ENCODE results near the gene WDR5. TPM values are rescaled to one million over a fixed set of nuclear protein-coding genes. Genes with fewer than 3 reads are reported as not detected.

WDR5 gene
- total and polyA plus RNA-seq, 3 donors from 2014 or later = 52.4 to 91.4 (median 54.9) TPM

- no peaks in the 10 kb centered on the region for H3K36me3 ChIP-seq (ENCODE audit: low read depth, missing control alignments)
- WGBS, 2 donors = 88% methylated on average over 11 to 14 of the region's 14 CpGs
- DNase-seq = no peak
- H3K4me1 ChIP-seq = no peaks in the 10 kb centered on the region
- TF ChIP-seq POLR2A (IDR thresholded peaks at IDR 0.05) (no peak), CTCF (IDR thresholded peaks at IDR 0.05) (no peak)
- intact Hi-C loops (cut with DNase I; ENCODE audit: low total_unique reads) = no loop called here
- H3K4me3 ChIP-seq = no peak overlapping the region
- H3K27me3 ChIP-seq = no peaks in the 10 kb centered on the region
- H3K27ac ChIP-seq = no peak overlapping the region
- H3K9me3 ChIP-seq = no peaks in the 10 kb centered on the region
These were observed 16.2 kb downstream of the WDR5 start for GRCh38 chr9:134152022-134152448.

- Histone ChIP-seq H3K9me3 (no peaks in the 10 kb centered on the region), H3K36me3 (ENCODE audit: low read depth, missing control alignments) (no peaks in the 10 kb centered on the region), H3K4me3 (no peak overlapping the region), H3K27me3 (no peaks in the 10 kb centered on the region), H3K27ac (no peak overlapping the region), H3K4me1 (no peaks in the 10 kb centered on the region)
- no peak for DNase-seq
- TF ChIP-seq CTCF (IDR thresholded peaks at IDR 0.05) (no peak), POLR2A (IDR thresholded peaks at IDR 0.05) (no peak)
- WGBS, 2 donors = 90 to 95% methylated on average over 7 to 11 of the region's 11 CpGs
- intact Hi-C loops (cut with DNase I; ENCODE audit: low total_unique reads) = no loop called here
These were observed 16.6 kb downstream of the WDR5 start for GRCh38 chr9:134152488-134152887.

- Histone ChIP-seq H3K9me3 (no peaks in the 10 kb centered on the region), H3K4me1 (no peaks in the 10 kb centered on the region), H3K4me3 (no peak overlapping the region), H3K36me3 (ENCODE audit: low read depth, missing control alignments) (no peaks in the 10 kb centered on the region), H3K27me3 (no peaks in the 10 kb centered on the region), H3K27ac (no peak overlapping the region)
- intact Hi-C loops (cut with DNase I; ENCODE audit: low total_unique reads) = no loop called here
- WGBS, 2 donors = 93% methylated on average over 20 to 21 of the region's 23 CpGs
- no peak for TF ChIP-seq POLR2A (IDR thresholded peaks at IDR 0.05)
- TF ChIP-seq CTCF (IDR thresholded peaks at IDR 0.05) = no peak
- no peak for DNase-seq
These were observed 17.6 kb downstream of the WDR5 start for GRCh38 chr9:134153450-134153849.

- no peak overlapping the region for H3K4me3 ChIP-seq
- TF ChIP-seq CTCF (IDR thresholded peaks at IDR 0.05) (no peak), POLR2A (IDR thresholded peaks at IDR 0.05) (no peak)
- H3K4me1 ChIP-seq = no peaks in the 10 kb centered on the region
- 94 to 100% methylated on average over 3 to 27 of the region's 27 CpGs for WGBS, 2 donors
- no peaks in the 10 kb centered on the region for H3K9me3 ChIP-seq
- no peaks in the 10 kb centered on the region for H3K27me3 ChIP-seq
- H3K27ac ChIP-seq = no peak overlapping the region
- H3K36me3 ChIP-seq (ENCODE audit: low read depth, missing control alignments) = no peaks in the 10 kb centered on the region
- no peak for DNase-seq
- intact Hi-C loops (cut with DNase I; ENCODE audit: low total_unique reads) = no loop called here
These were observed 18.4 kb downstream of the WDR5 start for GRCh38 chr9:134154262-134154701.

GRCh38 chr9:134155812-134156377, 20.0 kb downstream of the WDR5 start:
- H3K27ac ChIP-seq = no peak overlapping the region
- no peak overlapping the region for H3K4me3 ChIP-seq
- WGBS, 2 donors = 93 to 94% methylated on average over 17 to 20 of the region's 20 CpGs
- no peaks in the 10 kb centered on the region for H3K36me3 ChIP-seq (ENCODE audit: low read depth, missing control alignments)
- H3K27me3 ChIP-seq = no peaks in the 10 kb centered on the region
- intact Hi-C loops (cut with DNase I; ENCODE audit: low total_unique reads) = no loop called here
- H3K9me3 ChIP-seq = no peaks in the 10 kb centered on the region
- DNase-seq = no peak
- TF ChIP-seq POLR2A (IDR thresholded peaks at IDR 0.05) (no peak), CTCF (IDR thresholded peaks at IDR 0.05) (no peak)
- H3K4me1 ChIP-seq = no peaks in the 10 kb centered on the region

Measured in testis (tissue), 3 donors.